OCI-LY3 (cell line): ENCODE results near the gene ANKRD29.

Source experiments
- H2AFZ ChIP-seq: fragments of 200-600, 300-600 bp; shearing (Covaris generic); 2 replicates; pipeline ENCODE4 v1.6.0; 2014; ENCODE audit warnings: antibody characterized with exemption, low read depth, low read length
- H3K27ac ChIP-seq: fragments of 200-600, 300-600 bp; sonication (generic); 2 replicates; pipeline ENCODE4 v1.5.1; 2014; ENCODE audit warnings: mild to moderate bottlenecking, low read length, moderate library complexity, mixed read lengths
- H3K27me3 ChIP-seq: fragments of 200-600, 300-600 bp; sonication (generic); 2 replicates; pipeline ENCODE4 v1.6.1; 2014; ENCODE audit warnings: low read depth, low read length, mixed read lengths
- H3K36me3 ChIP-seq: fragments of 200-600, 300-600 bp; sonication (generic); replicated peaks from 2 replicates; pipeline ENCODE3; 2014; ENCODE audit warnings: low read depth, low read length, mixed read lengths
- H3K4me1 ChIP-seq: fragments of 300-600, 200-600 bp; sonication (generic); 2 replicates; pipeline ENCODE4 v1.6.1; 2014; ENCODE audit warnings: low read length, mixed read lengths
- H3K4me2 ChIP-seq: fragments of 200-600, 300-600 bp; sonication (generic); 2 replicates; pipeline ENCODE4 v1.6.1; 2014; ENCODE audit warnings: low read length, mixed read lengths
- H3K4me3 ChIP-seq: fragments of 300-600, 200-600 bp; sonication (generic); 2 replicates; pipeline ENCODE4 v1.5.1; 2014; ENCODE audit warnings: antibody characterized with exemption, mild to moderate bottlenecking, low read length, moderate library complexity
- H3K79me2 ChIP-seq: fragments of 300-600, 200-600 bp; shearing (Covaris generic); 2 replicates; pipeline ENCODE4 v1.6.1; 2014; ENCODE audit warnings: mild to moderate bottlenecking, low read length, mixed read lengths
- H3K9ac ChIP-seq: fragments of 300-600, 200-600 bp; shearing (Covaris generic); 2 replicates; pipeline ENCODE4 v1.6.0; 2014; ENCODE audit warnings: mild to moderate bottlenecking, low read length, moderate library complexity
- H3K9me3 ChIP-seq: fragments of 200-600, 300-600 bp; shearing (Covaris generic); 2 replicates; pipeline ENCODE4 v1.6.1; 2014; ENCODE audit warnings: low read length, mixed read lengths; ENCODE audit not compliant: insufficient read depth
- H4K20me1 ChIP-seq: fragments of 200-600, 300-600 bp; sonication (generic); 2 replicates; pipeline ENCODE4 v1.6.1; 2016; ENCODE audit warnings: low read length, mixed read lengths; ENCODE audit not compliant: insufficient read depth
- CTCF ChIP-seq: fragments of 200-600, 300-600 bp; sonication (generic); IDR thresholded peaks from 2 replicates; pipeline ENCODE4 v1.5.1; 2014; ENCODE audit warnings: antibody characterized with exemption, low read length, low read depth
- EZH2phosphoT487 ChIP-seq: fragments of 200-600 bp; shearing (Covaris generic); IDR thresholded peaks from 2 replicates; pipeline ENCODE4 v1.6.1; 2018; ENCODE audit warnings: antibody characterized with exemption, mixed run types, low read depth

The ANKRD29 gene

GRCh38 chr18:23668731-23669130 is 6.0 kb upstream of the ANKRD29 start:
- Histone ChIP-seq H3K9ac (no peak overlapping the region), H3K4me3 (no peak overlapping the region), H3K4me1 (peaks cover 3% of the 10 kb centered on the region; the same call in 1 of the 2 replicates), H4K20me1 (no peaks in the 10 kb centered on the region), H3K9me3 (no peaks in the 10 kb centered on the region), H3K27ac (no peak overlapping the region), H3K36me3 (no peaks in the 10 kb centered on the region), H3K27me3 (peaks cover 25% of the 10 kb centered on the region), H2AFZ (no peak overlapping the region), H3K79me2 (no peaks in the 10 kb centered on the region), H3K4me2 (no peak overlapping the region)
- TF ChIP-seq EZH2phosphoT487 (no peak), CTCF (no peak)

GRCh38 chr18:23667114-23667513 is 4.4 kb upstream of the ANKRD29 start:
- Histone ChIP-seq H3K4me2 (no peak overlapping the region), H3K4me3 (no peak overlapping the region), H3K36me3 (no peaks in the 10 kb centered on the region), H3K9me3 (no peaks in the 10 kb centered on the region), H3K27ac (no peak overlapping the region), H4K20me1 (no peaks in the 10 kb centered on the region), H3K79me2 (no peaks in the 10 kb centered on the region), H3K4me1 (peaks cover 3% of the 10 kb centered on the region; the same call in 1 of the 2 replicates), H2AFZ (no peak overlapping the region), H3K9ac (no peak overlapping the region), H3K27me3 (peaks cover 23% of the 10 kb centered on the region)
- TF ChIP-seq CTCF (peak; percentile 45), EZH2phosphoT487 (no peak)

- TF ChIP-seq CTCF (no peak), EZH2phosphoT487 (no peak)
- Histone ChIP-seq H3K27me3 (peaks cover 28% of the 10 kb centered on the region), H3K4me3 (no peak overlapping the region)
Measured at GRCh38 chr18:23664674-23665073, 2.0 kb upstream of the ANKRD29 start.

GRCh38 chr18:23661735-23662308 is 889 bp downstream of the ANKRD29 start:
- Histone ChIP-seq H3K27me3 (peaks cover 20% of the 10 kb centered on the region), H3K36me3 (no peaks in the 10 kb centered on the region), H3K4me3 (peak overlapping the region; percentile 84), H3K79me2 (no peaks in the 10 kb centered on the region), H2AFZ (no peak overlapping the region), H3K9me3 (no peaks in the 10 kb centered on the region), H4K20me1 (no peaks in the 10 kb centered on the region), H3K9ac (no peak overlapping the region), H3K4me1 (no peaks in the 10 kb centered on the region), H3K4me2 (peak overlapping the region; percentile 59), H3K27ac (no peak overlapping the region)
- no peak for TF ChIP-seq EZH2phosphoT487
- TF ChIP-seq CTCF: no peak

More at GRCh38 chr18:23664674-23665073, 2.0 kb upstream of the ANKRD29 start:
- no peaks in the 10 kb centered on the region for H3K79me2 ChIP-seq
- no peak overlapping the region for H3K9ac ChIP-seq
- H3K4me1 ChIP-seq: peaks cover 3% of the 10 kb centered on the region; the same call in 1 of the 2 replicates
- H4K20me1 ChIP-seq: no peaks in the 10 kb centered on the region
- H3K9me3 ChIP-seq: no peaks in the 10 kb centered on the region
- H2AFZ ChIP-seq: no peak overlapping the region
- H3K27ac ChIP-seq: no peak overlapping the region
- no peak overlapping the region for H3K4me2 ChIP-seq
- no peaks in the 10 kb centered on the region for H3K36me3 ChIP-seq
